Measurements from ENCODE around the gene TRIP12.
"Not testable (repeated sequence)": the region's sequence is repeated elsewhere in the genome, so short reads cannot be mapped to it uniquely, and the experiment has no call there.

TRIP12 gene

GRCh38 chr2:229831805-229832509 is 89.9 kb downstream of the TRIP12 start:
- no peak for DNase-seq (ENCODE audit: low read depth in 3 of 3)

- no peak for DNase-seq (ENCODE audit: low read depth in 3 of 3)
Measured at GRCh38 chr2:229825476-229825875, 96.3 kb downstream of the TRIP12 start.

- no peak for DNase-seq (ENCODE audit: low read depth in 3 of 3)
Measured at GRCh38 chr2:229821316-229821715, 100.5 kb downstream of the TRIP12 start.

- no peak for DNase-seq (ENCODE audit: low read depth in 3 of 3)
Measured at GRCh38 chr2:229818230-229818629, 103.6 kb downstream of the TRIP12 start.

GRCh38 chr2:229815858-229816257 is 106.0 kb downstream of the TRIP12 start:
- no peak for DNase-seq (ENCODE audit: low read depth in 3 of 3)

GRCh38 chr2:229815342-229815741 is 106.5 kb downstream of the TRIP12 start:
- no peak for DNase-seq (ENCODE audit: low read depth in 3 of 3)

- no peak for DNase-seq (ENCODE audit: low read depth in 3 of 3)
Measured at GRCh38 chr2:229810786-229811185, 111.0 kb downstream of the TRIP12 start.

GRCh38 chr2:229805559-229805958 is 116.2 kb downstream of the TRIP12 start:
- DNase-seq (ENCODE audit: low read depth in 3 of 3), result no peak

- no peak for DNase-seq (ENCODE audit: low read depth in 3 of 3)
Measured at GRCh38 chr2:229802785-229803184, 119.0 kb downstream of the TRIP12 start.

- DNase-seq (ENCODE audit: low read depth in 3 of 3), result peak; percentile 41 to 60 (median 42)
Measured at GRCh38 chr2:229800997-229801754, 120.6 kb downstream of the TRIP12 start.

GRCh38 chr2:229798446-229799155 is 123.2 kb downstream of the TRIP12 start:
- DNase-seq (ENCODE audit: low read depth in 3 of 3), result no peak

- DNase-seq (ENCODE audit: low read depth in 3 of 3), result no peak
Measured at GRCh38 chr2:229795058-229795457, 126.8 kb downstream of the TRIP12 start.

GRCh38 chr2:229794636-229795035 is 127.2 kb downstream of the TRIP12 start:
- DNase-seq (ENCODE audit: low read depth in 3 of 3), result no peak

- DNase-seq (ENCODE audit: low read depth in 3 of 3), result not testable (repeated sequence)
Measured at GRCh38 chr2:229786289-229786688, 135.5 kb downstream of the TRIP12 start.

- DNase-seq (ENCODE audit: low read depth in 3 of 3), result no peak
Measured at GRCh38 chr2:229784791-229785190, 137.0 kb downstream of the TRIP12 start.

GRCh38 chr2:229783108-229783721 is 138.6 kb downstream of the TRIP12 start:
- DNase-seq (ENCODE audit: low read depth in 3 of 3), result no peak

- DNase-seq (ENCODE audit: low read depth in 3 of 3), result no peak
Measured at GRCh38 chr2:229780856-229781773, 140.7 kb downstream of the TRIP12 start.

- no peak for DNase-seq (ENCODE audit: low read depth in 3 of 3)
Measured at GRCh38 chr2:229779650-229780049, 142.2 kb downstream of the TRIP12 start.

- no peak for DNase-seq (ENCODE audit: low read depth in 3 of 3)
Measured at GRCh38 chr2:229777716-229778115, 144.1 kb downstream of the TRIP12 start.

GRCh38 chr2:229775614-229776313 is 146.0 kb downstream of the TRIP12 start:
- DNase-seq (ENCODE audit: low read depth in 3 of 3), result no peak

All from stimulated activated CD4-positive, alpha-beta T cell treated with anti-CD3 and anti-CD28 coated beads, TNF-alpha, amount 100 ng/mL, for 24 hours (primary cell).